Caco-2 (cell line): ENCODE measurements around the gene MDN1. TPM values are rescaled to one million over a fixed set of nuclear protein-coding genes. Genes with fewer than 3 reads are reported as not detected.
A peak's percentile ranks its signal among the peaks of the same experiment; 100 is the strongest.

Experiments
- BruUV-seq: library from RNA; stranded (reverse); fragments of 400-500 nt; replicated peaks from 2 replicates; lab custom pipeline; 2021; lab: Mats Ljungman, UMichigan
- CTCF ChIA-PET: fragments of 300-600 bp; sonication (Branson Sonifier 250); formaldehyde crosslinking; loops from one replicate; lab custom pipeline; 2022; ENCODE audit warnings: antibody characterized with exemption; lab: Charles Lee
- POLR2A ChIA-PET: fragments of 300-600 bp; sonication (Branson Sonifier 250); formaldehyde crosslinking; loops from one replicate; lab custom pipeline; 2022; ENCODE audit warnings: antibody characterized with exemption; lab: Charles Lee
- DNase-seq, 2 experiments: peaks; one replicate each; pipeline versions ENCODE4 v3.0.0 to v3.0.0-alpha.2; 2020 to 2022
- H3K27me3 ChIP-seq: replicated peaks from 2 replicates; pipeline ENCODE4 v1.6.0; 2011; ENCODE audit warnings: low read length; ENCODE audit not compliant: control insufficient read depth, insufficient read depth
- H3K36me3 ChIP-seq: 2 replicates; pipeline ENCODE4 v1.5.1; 2011; ENCODE audit warnings: low read length; ENCODE audit not compliant: control insufficient read depth, insufficient read depth
- H3K4me1 ChIP-seq: fragments of 250-450 bp; sonication (Bioruptor Pico); 2 replicates; pipeline ENCODE4 v1.5.1; 2020; ENCODE audit warnings: mild to moderate bottlenecking
- H3K4me3 ChIP-seq: 2 replicates; pipeline ENCODE4 v1.5.1; 2011; ENCODE audit warnings: low read depth, mild to moderate bottlenecking, control low read depth, low read length
- H3K9me3 ChIP-seq: fragments of 250-450 bp; sonication (Bioruptor Pico); 2 replicates; pipeline ENCODE4 v1.5.1; 2020; ENCODE audit warnings: mild to moderate bottlenecking, moderate library complexity
- H3K27ac Mint-ChIP-seq: one replicate; pipeline ENCODE4 v1.8.0; 2022; ENCODE audit warnings: mixed read lengths; ENCODE audit not compliant: unreplicated experiment
- H3K27me3 Mint-ChIP-seq: one replicate; pipeline ENCODE4 v1.8.0; 2022; ENCODE audit warnings: mixed read lengths; ENCODE audit not compliant: insufficient read depth, unreplicated experiment
- H3K36me3 Mint-ChIP-seq: one replicate; pipeline ENCODE4 v1.8.0; 2022; ENCODE audit warnings: mild to moderate bottlenecking, mixed read lengths; ENCODE audit not compliant: insufficient read depth, unreplicated experiment
- H3K4me1 Mint-ChIP-seq: one replicate; pipeline ENCODE4 v1.8.0; 2022; ENCODE audit warnings: low read depth, mixed read lengths; ENCODE audit not compliant: unreplicated experiment
- H3K4me3 Mint-ChIP-seq: one replicate; pipeline ENCODE4 v1.8.0; 2022; ENCODE audit warnings: mild to moderate bottlenecking, moderate library complexity, mixed read lengths; ENCODE audit not compliant: unreplicated experiment
- H3K9me3 Mint-ChIP-seq: one replicate; pipeline ENCODE4 v1.8.0; 2022; ENCODE audit warnings: mixed read lengths; ENCODE audit not compliant: unreplicated experiment
- CTCF ChIP-seq, 2 experiments: fragments of 200-600 bp in 1 of 2; IDR thresholded peaks; 1 replicate in 1 of 2; 2 replicates in 1 of 2; pipeline versions ENCODE4 v1.5.1 to v1.8.0; 2011 to 2022; ENCODE audit warnings: antibody characterized with exemption in 1 of 2, control low read depth in 1 of 2, inconsistent platforms in 1 of 2, low read depth in 1 of 2, low read length in 1 of 2, mild to moderate bottlenecking in 1 of 2, moderate library complexity in 1 of 2; ENCODE audit not compliant: insufficient read depth in 1 of 2, severe bottlenecking in 1 of 2, unreplicated experiment in 1 of 2
- intact Hi-C: fragments of 100-400 bp; cut with micrococcal nuclease; formaldehyde crosslinking; loops from one replicate; pipeline ENCODE4 v1.10.0; 2022; ENCODE audit not compliant: unreplicated experiment
- total RNA-seq: library from RNA; stranded (reverse); gene quantifications from 2 replicates; pipeline ENCODE4 v1.2.3, GENCODE V29; 2022

MDN1 gene
- total RNA-seq, 1 experiment from 2014 or later = 49.0 TPM

- DNase-seq = no peak
- Mint-ChIP-seq H3K4me3 (no peak overlapping the region), H3K9me3 (no peaks in the 10 kb centered on the region), H3K27me3 (no peaks in the 10 kb centered on the region), H3K36me3 (peaks cover 61% of the 10 kb centered on the region), H3K27ac (no peak overlapping the region), H3K4me1 (peaks cover 10% of the 10 kb centered on the region)
- TF ChIP-seq CTCF (IDR thresholded peaks at IDR 0.05; ENCODE audit: insufficient read depth in 1 of 2, low read depth in 1 of 2, low read length in 1 of 2, severe bottlenecking in 1 of 2, unreplicated experiment in 1 of 2) = no peak
- intact Hi-C loops = no loop called here
- Histone ChIP-seq H3K9me3 (no peaks in the 10 kb centered on the region), H3K36me3 (peaks cover 3% of the 10 kb centered on the region), H3K4me1 (peaks cover 15% of the 10 kb centered on the region), H3K27me3 (no peaks in the 10 kb centered on the region), H3K4me3 (no peak overlapping the region)
- POLR2A ChIA-PET = no interaction called here
- CTCF ChIA-PET = interaction anchor here (1.3 kb wide), 1 partner anchor 13 kb away, joined by 3 read pairs; the partner anchor contains the start of gene LYRM2
- BruUV-seq = no TSS peak
Observed at GRCh38 chr6:89650579-89650978, 169.0 kb downstream of the MDN1 start.

- no TSS peak for BruUV-seq
- CTCF ChIA-PET = interaction anchor here (1.3 kb wide), 1 partner anchor 12 kb away, joined by 3 read pairs; the partner anchor contains the start of gene LYRM2
- peaks cover 10% of the 10 kb centered on the region for H3K4me1 Mint-ChIP-seq
Observed at GRCh38 chr6:89649682-89650081, 169.9 kb downstream of the MDN1 start.

GRCh38 chr6:89644864-89645263 is 174.7 kb downstream of the MDN1 start:
- ChIA-PET CTCF (no interaction called here), POLR2A (no interaction called here)
- intact Hi-C loops = no loop called here
- no TSS peak for BruUV-seq
- DNase-seq = no peak
- Mint-ChIP-seq H3K36me3 (peaks cover 59% of the 10 kb centered on the region), H3K27ac (no peak overlapping the region), H3K4me3 (no peak overlapping the region), H3K27me3 (no peaks in the 10 kb centered on the region), H3K4me1 (peaks cover 3% of the 10 kb centered on the region), H3K9me3 (no peaks in the 10 kb centered on the region)
- no peaks in the 10 kb centered on the region for H3K9me3 ChIP-seq
- peaks cover 9% of the 10 kb centered on the region for H3K4me1 ChIP-seq
- H3K4me3 ChIP-seq = no peak overlapping the region
- H3K36me3 ChIP-seq = peaks cover 1% of the 10 kb centered on the region
- H3K27me3 ChIP-seq = no peaks in the 10 kb centered on the region
- no peak for TF ChIP-seq CTCF (IDR thresholded peaks at IDR 0.05; ENCODE audit: insufficient read depth in 1 of 2, low read depth in 1 of 2, low read length in 1 of 2, severe bottlenecking in 1 of 2, unreplicated experiment in 1 of 2)

More at GRCh38 chr6:89649682-89650081, 169.9 kb downstream of the MDN1 start:
- no peaks in the 10 kb centered on the region for H3K9me3 Mint-ChIP-seq
- no peaks in the 10 kb centered on the region for H3K27me3 ChIP-seq
- intact Hi-C loops = no loop called here
- TF ChIP-seq CTCF (IDR thresholded peaks at IDR 0.05; ENCODE audit: insufficient read depth in 1 of 2, low read depth in 1 of 2, low read length in 1 of 2, severe bottlenecking in 1 of 2, unreplicated experiment in 1 of 2) = no peak
- POLR2A ChIA-PET = no interaction called here
- H3K36me3 Mint-ChIP-seq = peaks cover 66% of the 10 kb centered on the region
- H3K4me3 Mint-ChIP-seq = no peak overlapping the region
- no peaks in the 10 kb centered on the region for H3K27me3 Mint-ChIP-seq
- no peak overlapping the region for H3K4me3 ChIP-seq
- H3K27ac Mint-ChIP-seq = no peak overlapping the region
- H3K4me1 ChIP-seq = peaks cover 15% of the 10 kb centered on the region
- H3K36me3 ChIP-seq = peaks cover 3% of the 10 kb centered on the region
- H3K9me3 ChIP-seq = no peaks in the 10 kb centered on the region
- peak in 1 of 2 experiments; percentile 4 for DNase-seq
